22Rv1 (cell line): ENCODE measurements around the gene ADPRS.

ENCODE experiments used
- ZFX ChIP-seq: fragments of 450-650 bp; IDR thresholded peaks from 2 replicates; pipeline ENCODE4 v1.6.1; 2017; ENCODE audit warnings: antibody characterized with exemption, borderline replicate concordance
- TF ChIP-seq, protein P1 (sequence below): fragments of 450-650 bp; IDR thresholded peaks from 2 replicates; pipeline ENCODE4 v1.5.1; 2017; ENCODE audit warnings: mild to moderate bottlenecking

DNA sequence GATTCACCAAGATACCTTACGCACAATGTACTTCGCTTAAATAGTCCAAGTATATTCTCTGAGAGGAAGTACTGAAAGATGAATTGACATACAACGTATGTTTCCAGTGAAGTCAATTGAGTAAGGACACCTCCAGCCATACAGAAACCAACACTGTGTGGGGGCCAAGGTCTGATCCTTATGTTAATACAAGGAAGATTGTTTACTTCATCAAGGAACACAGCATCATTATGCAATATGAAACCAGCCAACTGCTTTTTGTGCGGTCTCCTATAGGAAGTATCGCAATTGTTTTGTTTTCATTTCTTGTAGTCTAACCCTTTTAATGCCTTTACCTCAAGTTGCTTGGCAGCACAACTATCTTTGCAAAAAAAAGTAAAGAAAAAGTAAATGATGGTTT is 33.0 kb upstream of the ADPRS start:
- TF ChIP-seq, protein P1, sequence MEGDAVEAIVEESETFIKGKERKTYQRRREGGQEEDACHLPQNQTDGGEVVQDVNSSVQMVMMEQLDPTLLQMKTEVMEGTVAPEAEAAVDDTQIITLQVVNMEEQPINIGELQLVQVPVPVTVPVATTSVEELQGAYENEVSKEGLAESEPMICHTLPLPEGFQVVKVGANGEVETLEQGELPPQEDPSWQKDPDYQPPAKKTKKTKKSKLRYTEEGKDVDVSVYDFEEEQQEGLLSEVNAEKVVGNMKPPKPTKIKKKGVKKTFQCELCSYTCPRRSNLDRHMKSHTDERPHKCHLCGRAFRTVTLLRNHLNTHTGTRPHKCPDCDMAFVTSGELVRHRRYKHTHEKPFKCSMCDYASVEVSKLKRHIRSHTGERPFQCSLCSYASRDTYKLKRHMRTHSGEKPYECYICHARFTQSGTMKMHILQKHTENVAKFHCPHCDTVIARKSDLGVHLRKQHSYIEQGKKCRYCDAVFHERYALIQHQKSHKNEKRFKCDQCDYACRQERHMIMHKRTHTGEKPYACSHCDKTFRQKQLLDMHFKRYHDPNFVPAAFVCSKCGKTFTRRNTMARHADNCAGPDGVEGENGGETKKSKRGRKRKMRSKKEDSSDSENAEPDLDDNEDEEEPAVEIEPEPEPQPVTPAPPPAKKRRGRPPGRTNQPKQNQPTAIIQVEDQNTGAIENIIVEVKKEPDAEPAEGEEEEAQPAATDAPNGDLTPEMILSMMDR: no peak
- no peak for TF ChIP-seq ZFX
